Thymus (tissue), 11 donors: ENCODE data around the gene PLA2R1. TPM values are rescaled to one million over a fixed set of nuclear protein-coding genes. Genes with fewer than 3 reads are reported as not detected.

Experiments used
- DNase-seq, 9 donors: peaks; one replicate each; pipeline ENCODE4 v3.0.0-alpha.2; 2013; ENCODE audit warnings: low spot score in 9 of 9, low read depth in 6 of 9, missing footprints in 1 of 9
- H3K27ac ChIP-seq, 2 donors: one replicate each; pipeline ENCODE4 v1.5.1; 2013; ENCODE audit warnings: control low read depth in 1 of 2, low read depth in 1 of 2, low read length in 1 of 2, mild to moderate bottlenecking in 1 of 2, moderate library complexity in 1 of 2
- H3K27me3 ChIP-seq, 2 donors: one replicate each; pipeline ENCODE4 v1.5.1; 2013; ENCODE audit warnings: low read length in 1 of 2; ENCODE audit not compliant: control insufficient read depth in 2 of 2, insufficient read depth in 1 of 2
- H3K36me3 ChIP-seq, 2 donors: one replicate each; pipeline ENCODE4 v1.5.1; 2013; ENCODE audit warnings: low read length in 1 of 2, mild to moderate bottlenecking in 1 of 2, moderate library complexity in 1 of 2; ENCODE audit not compliant: control insufficient read depth in 2 of 2, insufficient read depth in 2 of 2
- H3K4me1 ChIP-seq, 2 donors: one replicate each; pipeline ENCODE4 v1.5.1; 2013; ENCODE audit warnings: low read length in 2 of 2; ENCODE audit not compliant: control insufficient read depth in 2 of 2, insufficient read depth in 2 of 2
- H3K4me3 ChIP-seq, 2 donors: one replicate each; pipeline ENCODE4 v1.5.1; 2013; ENCODE audit warnings: low read length in 2 of 2, control low read depth in 1 of 2, mild to moderate bottlenecking in 1 of 2
- H3K9me3 ChIP-seq, 2 donors: one replicate each; pipeline ENCODE4 v1.5.1; 2013; ENCODE audit warnings: low read length in 1 of 2, mild to moderate bottlenecking in 1 of 2; ENCODE audit not compliant: control insufficient read depth in 2 of 2, insufficient read depth in 1 of 2
- WGBS: extraction: QIAGEN DNeasy Blood & Tissue Kit; methylation state at CpG from one replicate; pipeline ENCODE4 v1.1.7; 2013; 5-methylcytosine and 5-hydroxymethylcytosine counted together
- polyA plus RNA-seq: library from polyadenylated mRNA; stranded (reverse); fragments of 200-250 nt; gene quantifications from one replicate; pipeline ENCODE4 v1.2.3, GENCODE V29; 2013
- total RNA-seq: library from RNA; stranded (reverse); fragments of 120-200 nt; gene quantifications from one replicate; pipeline ENCODE4 v1.2.4, GENCODE V29; 2013
- donor health status: healthy.

The PLA2R1 gene
- total and polyA plus RNA-seq, 2 donors = 0.90 to 2.7 TPM

DNA sequence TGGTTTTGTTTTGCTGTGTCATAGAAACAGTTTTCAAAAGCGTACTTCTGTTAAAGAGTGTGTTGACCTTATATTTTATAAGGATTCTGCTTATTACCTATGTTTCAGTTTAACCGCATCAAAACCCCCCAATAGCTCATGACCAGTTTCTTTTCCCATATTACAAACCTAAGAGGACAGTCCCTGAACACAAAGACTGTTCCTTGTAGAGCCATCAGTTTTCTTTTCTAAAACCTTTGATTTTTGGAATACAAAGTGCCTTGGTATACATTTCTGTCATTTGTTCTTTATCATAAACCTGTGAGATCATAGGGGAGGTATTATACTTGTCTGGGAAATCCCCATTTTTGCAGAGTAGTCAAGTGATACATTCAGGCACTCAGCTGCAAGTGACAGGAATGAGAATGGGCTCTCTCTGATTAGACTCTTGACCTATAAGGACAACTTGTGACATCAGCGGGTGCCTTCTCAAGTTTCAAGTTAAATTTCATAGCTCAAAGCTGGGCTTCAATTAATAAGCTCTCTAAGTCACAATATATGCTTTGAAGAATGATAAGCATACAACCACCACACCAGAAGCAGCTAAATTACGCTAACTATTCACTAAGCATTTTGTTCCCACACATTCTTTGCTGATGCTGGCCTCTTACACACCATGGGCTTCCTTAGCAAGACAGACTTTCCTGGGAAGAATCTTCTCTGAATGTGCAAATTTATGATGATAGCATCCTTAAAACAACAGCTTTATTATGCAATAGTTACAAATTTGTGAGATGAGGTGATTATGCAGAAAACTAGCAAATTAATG, 167.0 kb downstream of the PLA2R1 start:
- DNase-seq = no peak
- Histone ChIP-seq H3K27ac (no peak overlapping the region), H3K9me3 (no peaks in the 10 kb centered on the region), H3K27me3 (no peaks in the 10 kb centered on the region), H3K4me1 (peaks cover 0 to 4% of the 10 kb centered on the region in 2 donors), H3K36me3 (peaks cover 0 to 4% of the 10 kb centered on the region in 2 donors), H3K4me3 (no peak overlapping the region)
- WGBS = 70% methylated on average over 4 of the region's 4 CpGs

- Histone ChIP-seq H3K4me3 (no peak overlapping the region), H3K36me3 (peaks cover 0 to 4% of the 10 kb centered on the region in 2 donors), H3K4me1 (no peaks in the 10 kb centered on the region), H3K27ac (no peak overlapping the region), H3K9me3 (no peaks in the 10 kb centered on the region), H3K27me3 (no peaks in the 10 kb centered on the region)
- no peak for DNase-seq
- WGBS = 96% methylated on average over 8 of the region's 8 CpGs
Observed at GRCh38 chr2:159894145-159894838, 168.1 kb downstream of the PLA2R1 start.

DNA sequence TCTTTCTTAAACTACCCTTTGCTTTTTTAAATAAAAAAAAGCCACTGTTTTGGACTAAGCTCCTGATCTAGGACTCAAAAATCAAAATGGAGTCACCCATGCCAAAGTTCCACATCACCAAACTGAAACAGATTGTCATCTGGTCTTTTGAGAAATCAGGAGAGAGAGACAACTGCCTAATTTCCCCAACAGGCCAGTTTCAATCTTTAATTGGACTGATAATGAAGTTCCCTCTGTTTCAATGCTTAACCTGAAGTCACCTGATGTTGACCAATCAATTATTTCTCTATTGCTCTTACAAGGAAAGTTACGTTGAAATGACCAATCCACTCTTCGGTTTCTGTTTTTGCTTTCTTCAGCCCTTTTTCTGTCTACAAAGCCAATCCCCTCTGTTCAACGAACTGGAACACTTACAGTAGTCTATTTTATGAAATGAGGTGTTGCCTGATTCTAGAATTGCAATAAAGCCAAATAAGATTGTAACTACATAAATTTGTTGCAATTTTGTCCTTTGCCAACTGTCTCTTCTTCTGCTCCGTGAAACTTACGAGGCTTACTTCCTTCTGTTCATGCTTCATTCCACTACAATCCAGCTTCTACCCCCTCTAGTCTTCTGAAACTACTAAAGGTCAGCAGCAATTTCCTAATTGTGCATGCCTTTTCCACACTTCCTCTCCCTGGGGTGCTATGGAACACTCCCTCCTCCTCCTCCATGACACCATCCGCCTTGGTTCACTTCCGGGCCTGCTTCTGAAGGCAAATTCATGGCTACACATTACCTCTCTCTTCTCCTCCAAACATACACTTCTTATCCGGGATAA, 169.2 kb downstream of the PLA2R1 start:
- Histone ChIP-seq H3K36me3 (no peaks in the 10 kb centered on the region), H3K4me3 (no peak overlapping the region), H3K27me3 (no peaks in the 10 kb centered on the region), H3K4me1 (no peaks in the 10 kb centered on the region), H3K9me3 (no peaks in the 10 kb centered on the region), H3K27ac (no peak overlapping the region)
- WGBS = 95% methylated on average over 8 of the region's 8 CpGs
- no peak for DNase-seq

DNA sequence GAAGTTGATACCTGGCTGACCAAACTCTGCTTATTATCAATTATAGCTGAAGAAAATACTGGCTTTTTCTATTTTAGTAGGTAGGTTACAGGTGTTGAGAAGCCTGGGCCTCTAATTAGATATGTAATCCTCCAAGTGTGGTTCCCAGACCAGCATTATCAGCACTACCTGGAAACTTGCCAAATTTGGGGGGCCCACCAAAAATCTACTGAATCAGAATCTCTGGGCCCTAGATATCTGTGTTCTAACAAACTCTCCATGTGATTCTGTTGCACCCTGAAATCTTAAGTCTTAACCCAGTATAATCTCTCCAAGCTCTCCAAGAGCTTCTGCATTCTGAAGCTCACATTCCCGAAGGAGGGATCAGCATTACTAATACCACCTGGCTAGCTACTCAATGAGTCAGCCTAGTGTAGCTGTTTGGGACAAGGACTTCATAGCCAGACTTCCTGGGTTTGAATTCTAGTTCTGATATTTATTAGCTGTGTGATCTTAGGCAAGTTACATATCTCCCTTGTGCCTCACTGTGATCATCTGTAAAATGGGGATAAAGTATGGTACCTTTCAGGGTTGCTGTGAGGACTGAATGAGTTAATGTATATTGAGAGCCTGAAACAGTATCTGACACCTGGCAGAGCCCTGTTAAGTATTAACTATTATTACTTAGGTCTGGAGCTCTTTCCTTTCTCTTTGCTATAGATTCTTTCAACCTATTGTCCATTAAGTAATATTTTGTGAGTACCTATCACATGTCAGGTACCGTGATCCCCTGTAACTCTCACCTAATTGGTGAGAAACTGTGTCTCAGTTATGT, 170.3 kb downstream of the PLA2R1 start:
- DNase-seq = no peak
- Histone ChIP-seq H3K9me3 (no peaks in the 10 kb centered on the region), H3K4me1 (no peaks in the 10 kb centered on the region), H3K27me3 (no peaks in the 10 kb centered on the region), H3K4me3 (no peak overlapping the region), H3K27ac (no peak overlapping the region), H3K36me3 (no peaks in the 10 kb centered on the region)
- 92% methylated on average over 2 of the region's 2 CpGs for WGBS

- no peak for DNase-seq
Observed at GRCh38 chr2:159891267-159891588, 171.2 kb downstream of the PLA2R1 start.

DNA sequence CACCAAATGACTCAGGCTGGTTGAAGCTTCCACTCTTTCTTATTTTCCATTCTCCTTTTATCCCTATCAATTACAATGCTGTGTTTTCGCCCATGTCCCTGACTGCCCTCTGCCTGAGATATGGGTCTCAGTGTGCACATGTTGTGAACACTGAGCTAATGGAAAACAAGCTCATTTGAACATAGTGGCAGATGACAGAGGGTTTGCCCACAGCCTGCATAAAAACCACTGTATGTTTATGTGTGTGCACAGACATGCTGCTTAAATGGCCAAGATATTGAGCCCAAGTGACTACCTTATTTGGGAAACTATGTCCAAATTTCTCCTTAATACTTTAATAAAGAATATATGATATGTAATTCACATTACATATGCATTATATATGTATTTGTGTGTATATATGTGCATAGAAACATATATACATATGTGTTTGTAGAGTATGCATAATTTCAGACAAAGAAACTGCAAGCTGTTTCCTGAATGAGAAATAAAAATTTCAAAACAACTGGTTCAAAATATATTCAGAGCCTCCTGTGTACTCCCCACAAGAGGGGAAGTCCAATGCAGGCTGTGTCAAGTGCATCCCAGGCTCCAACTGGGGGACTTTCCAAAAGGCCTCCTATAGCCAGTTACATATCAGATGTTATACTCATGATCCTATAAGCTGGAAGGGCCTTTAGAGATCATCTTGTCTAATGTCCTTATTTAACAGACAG, 171.7 kb downstream of the PLA2R1 start:
- Histone ChIP-seq H3K4me3 (no peak overlapping the region), H3K27me3 (no peaks in the 10 kb centered on the region), H3K36me3 (peaks cover 3 to 7% of the 10 kb centered on the region in 2 donors), H3K9me3 (no peaks in the 10 kb centered on the region), H3K27ac (peak overlapping the region in 1 of 2 donors; percentile 27), H3K4me1 (no peaks in the 10 kb centered on the region)
- DNase-seq = peak in 1 of 9 donors; percentile 33
- 97% methylated on average over 1 of the region's 1 CpG for WGBS

More at GRCh38 chr2:159891267-159891588, 171.2 kb downstream of the PLA2R1 start:
- H3K27me3 ChIP-seq = no peaks in the 10 kb centered on the region
- H3K27ac ChIP-seq = peak overlapping the region; percentile 22 to 27
- H3K4me1 ChIP-seq = no peaks in the 10 kb centered on the region
- H3K4me3 ChIP-seq = no peak overlapping the region
- peaks cover 0 to 3% of the 10 kb centered on the region in 2 donors for H3K36me3 ChIP-seq
- H3K9me3 ChIP-seq = no peaks in the 10 kb centered on the region

GRCh38 chr2:159882130-159882745, 180.2 kb downstream of the PLA2R1 start:
- H3K4me1 ChIP-seq = no peaks in the 10 kb centered on the region
- 98% methylated on average over 5 of the region's 5 CpGs for WGBS
- no peak for DNase-seq

More at GRCh38 chr2:159882130-159882745, 180.2 kb downstream of the PLA2R1 start:
- no peaks in the 10 kb centered on the region for H3K9me3 ChIP-seq
- no peak overlapping the region for H3K4me3 ChIP-seq
- peaks cover 15 to 19% of the 10 kb centered on the region in 2 donors for H3K36me3 ChIP-seq
- H3K27me3 ChIP-seq = no peaks in the 10 kb centered on the region
- no peak overlapping the region for H3K27ac ChIP-seq
